Measurements from ENCODE around the gene ULK1. TPM values are rescaled to one million over a fixed set of nuclear protein-coding genes. Genes with fewer than 3 reads are reported as not detected.

The ULK1 gene
- total RNA-seq, 4 donors from 2014 or later, result 11.8 to 135 (median 38.8) TPM

- no peak for DNase-seq
- no peak overlapping the region for H3K4me3 ChIP-seq
These were observed 39.0 kb downstream of the ULK1 start for GRCh38 chr12:131933387-131933786.

DNA sequence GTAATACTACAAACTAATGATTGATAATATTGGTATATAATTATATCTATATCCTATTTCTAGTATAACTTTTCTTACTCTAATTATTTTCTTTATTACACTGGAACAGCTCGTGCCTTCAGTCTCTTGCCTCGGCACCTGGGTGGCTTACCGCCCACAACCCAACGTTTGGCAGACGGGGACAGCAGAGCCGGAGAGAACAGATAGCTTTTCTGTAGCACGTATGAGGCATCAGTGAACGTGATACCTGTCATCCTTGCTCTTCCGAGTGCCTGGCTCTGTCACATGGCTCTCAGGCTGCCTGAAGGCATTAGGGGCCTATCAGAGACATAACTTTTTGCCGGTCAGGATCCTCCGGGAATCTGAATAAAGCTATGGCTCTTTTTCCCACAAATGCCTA lies 40.1 kb downstream of the ULK1 start:
- intact Hi-C loops (cut with DNase I; ENCODE audit: low total_unique reads), result no loop called here
- Histone ChIP-seq H3K27me3 (no peaks in the 10 kb centered on the region), H3K9me3 (no peaks in the 10 kb centered on the region), H3K4me3 (no peak overlapping the region), H3K27ac (no peak overlapping the region), H3K36me3 (no peaks in the 10 kb centered on the region), H3K4me1 (peaks cover 0 to 6% of the 10 kb centered on the region in 2 donors)
- TF ChIP-seq POLR2A (IDR thresholded peaks at IDR 0.05), result no peak
- TF ChIP-seq, protein P1, sequence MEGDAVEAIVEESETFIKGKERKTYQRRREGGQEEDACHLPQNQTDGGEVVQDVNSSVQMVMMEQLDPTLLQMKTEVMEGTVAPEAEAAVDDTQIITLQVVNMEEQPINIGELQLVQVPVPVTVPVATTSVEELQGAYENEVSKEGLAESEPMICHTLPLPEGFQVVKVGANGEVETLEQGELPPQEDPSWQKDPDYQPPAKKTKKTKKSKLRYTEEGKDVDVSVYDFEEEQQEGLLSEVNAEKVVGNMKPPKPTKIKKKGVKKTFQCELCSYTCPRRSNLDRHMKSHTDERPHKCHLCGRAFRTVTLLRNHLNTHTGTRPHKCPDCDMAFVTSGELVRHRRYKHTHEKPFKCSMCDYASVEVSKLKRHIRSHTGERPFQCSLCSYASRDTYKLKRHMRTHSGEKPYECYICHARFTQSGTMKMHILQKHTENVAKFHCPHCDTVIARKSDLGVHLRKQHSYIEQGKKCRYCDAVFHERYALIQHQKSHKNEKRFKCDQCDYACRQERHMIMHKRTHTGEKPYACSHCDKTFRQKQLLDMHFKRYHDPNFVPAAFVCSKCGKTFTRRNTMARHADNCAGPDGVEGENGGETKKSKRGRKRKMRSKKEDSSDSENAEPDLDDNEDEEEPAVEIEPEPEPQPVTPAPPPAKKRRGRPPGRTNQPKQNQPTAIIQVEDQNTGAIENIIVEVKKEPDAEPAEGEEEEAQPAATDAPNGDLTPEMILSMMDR (IDR thresholded peaks at IDR 0.05), result no peak
- DNase-seq, result no peak

More at GRCh38 chr12:131933387-131933786, 39.0 kb downstream of the ULK1 start:
- H3K36me3 ChIP-seq, result no peaks in the 10 kb centered on the region
- no peak for TF ChIP-seq POLR2A (IDR thresholded peaks at IDR 0.05)
- TF ChIP-seq, protein P1 (IDR thresholded peaks at IDR 0.05), result no peak
- H3K4me1 ChIP-seq, result peaks cover 0 to 6% of the 10 kb centered on the region in 2 donors
- H3K27me3 ChIP-seq, result no peaks in the 10 kb centered on the region
- H3K9me3 ChIP-seq, result no peaks in the 10 kb centered on the region
- H3K27ac ChIP-seq, result no peak overlapping the region
- intact Hi-C loops (cut with DNase I; ENCODE audit: low total_unique reads), result no loop called here

DNA sequence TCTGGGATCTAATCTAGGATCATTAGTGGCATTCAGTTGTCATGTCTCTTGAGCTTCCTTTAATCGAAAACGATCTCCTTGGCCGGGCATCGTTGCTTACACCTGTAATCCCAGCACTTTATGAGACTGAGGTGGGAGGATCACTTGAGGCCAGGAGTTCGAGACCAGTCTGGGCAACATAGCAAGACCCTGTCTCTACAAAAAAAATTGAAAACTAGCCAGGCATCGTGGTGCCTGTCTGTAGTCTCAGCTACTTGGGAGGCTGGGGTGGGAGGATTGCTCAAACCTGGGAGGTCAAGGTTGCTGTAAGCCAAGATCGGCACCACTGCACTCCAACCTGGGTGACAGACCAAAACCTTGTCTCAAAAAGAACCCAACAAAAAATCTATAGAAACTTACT lies 43.7 kb downstream of the ULK1 start:
- intact Hi-C loops (cut with DNase I; ENCODE audit: low total_unique reads), result no loop called here
- no peak for DNase-seq
- Histone ChIP-seq H3K27me3 (no peaks in the 10 kb centered on the region), H3K4me1 (no peaks in the 10 kb centered on the region), H3K36me3 (no peaks in the 10 kb centered on the region), H3K4me3 (no peak overlapping the region), H3K9me3 (no peaks in the 10 kb centered on the region), H3K27ac (no peak overlapping the region)
- TF ChIP-seq, protein P1 (IDR thresholded peaks at IDR 0.05), result no peak
- TF ChIP-seq POLR2A (IDR thresholded peaks at IDR 0.05), result no peak

GRCh38 chr12:131939007-131939406 lies 44.6 kb downstream of the ULK1 start:
- intact Hi-C loops (cut with DNase I; ENCODE audit: low total_unique reads), result no loop called here
- no peak for DNase-seq
- H3K36me3 ChIP-seq, result no peaks in the 10 kb centered on the region
- H3K4me1 ChIP-seq, result no peaks in the 10 kb centered on the region
- no peaks in the 10 kb centered on the region for H3K27me3 ChIP-seq
- TF ChIP-seq POLR2A (IDR thresholded peaks at IDR 0.05), result no peak
- TF ChIP-seq, protein P1 (IDR thresholded peaks at IDR 0.05), result no peak
- H3K4me3 ChIP-seq, result no peak overlapping the region
- no peaks in the 10 kb centered on the region for H3K9me3 ChIP-seq
- H3K27ac ChIP-seq, result no peak overlapping the region

GRCh38 chr12:131940141-131940547 lies 45.7 kb downstream of the ULK1 start:
- no peak overlapping the region for H3K4me3 ChIP-seq
- H3K36me3 ChIP-seq, result no peaks in the 10 kb centered on the region
- H3K9me3 ChIP-seq, result no peaks in the 10 kb centered on the region
- intact Hi-C loops (cut with DNase I; ENCODE audit: low total_unique reads), result no loop called here
- no peak for TF ChIP-seq POLR2A (IDR thresholded peaks at IDR 0.05)
- TF ChIP-seq, protein P1 (IDR thresholded peaks at IDR 0.05), result no peak
- H3K27me3 ChIP-seq, result no peaks in the 10 kb centered on the region
- no peak for DNase-seq
- H3K4me1 ChIP-seq, result no peaks in the 10 kb centered on the region
- H3K27ac ChIP-seq, result no peak overlapping the region

All from uterus (tissue), 4 donors.